HEK293 (cell line): ENCODE results near the gene MYO1E.
A peak's percentile ranks its signal among the peaks of the same experiment; 100 is the strongest.
"Not testable (repeated sequence)": the region's sequence is repeated elsewhere in the genome, so short reads cannot be mapped to it uniquely, and the experiment has no call there.

Experiments
- CTCF ChIA-PET: fragments of 350-600 bp; formaldehyde crosslinking; extraction: SDS; loops from one replicate; lab custom pipeline; 2021; ENCODE audit warnings: antibody characterized with exemption; lab: Yijun Ruan, JAX
- POLR2A ChIA-PET: fragments of 300-600 bp; formaldehyde crosslinking; extraction: SDS; loops from one replicate; lab custom pipeline; 2020; ENCODE audit warnings: antibody characterized with exemption, inconsistent platforms; lab: Yijun Ruan, JAX
- H3K27ac ChIP-seq: fragments of 200-500 bp; sonication (Bioruptor generic); 2 replicates; pipeline ENCODE4 v1.5.1; 2014; ENCODE audit warnings: low read depth, low read length, control low read depth, inconsistent platforms; ENCODE audit errors: extremely low read depth
- H3K36me3 ChIP-seq, 2 experiments: fragments of 200-500 bp in 1 of 2; sonication (Bioruptor generic) in 1 of 2; 1 replicate in 1 of 2; 2 replicates in 1 of 2; pipeline ENCODE4 v1.5.1; 2014 to 2017; ENCODE audit warnings: inconsistent platforms in 2 of 2, low read length in 2 of 2; ENCODE audit not compliant: control insufficient read depth in 2 of 2, insufficient read depth in 1 of 2
- H3K4me1 ChIP-seq: fragments of 200-500 bp; sonication (Bioruptor generic); 2 replicates; pipeline ENCODE4 v1.5.1; 2014; ENCODE audit warnings: mild to moderate bottlenecking, low read length, inconsistent platforms; ENCODE audit not compliant: control insufficient read depth, insufficient read depth
- H3K4me3 ChIP-seq: 2 replicates; pipeline ENCODE4 v1.5.1; 2011; ENCODE audit warnings: low read depth, mild to moderate bottlenecking, control low read depth, low read length, moderate library complexity
- H3K9me3 ChIP-seq: fragments of 200-500 bp; sonication (Bioruptor generic); 2 replicates; pipeline ENCODE4 v1.5.1; 2014; ENCODE audit warnings: low read depth, low read length, inconsistent platforms; ENCODE audit not compliant: control insufficient read depth, insufficient read depth
- EGR2 ChIP-seq: fragments of 450-650 bp; formaldehyde crosslinking; IDR thresholded peaks from 2 replicates; pipeline ENCODE4 v1.5.1; 2016; ENCODE audit warnings: low read depth, missing biosample characterization, missing genetic modification characterization
- HOXC10 ChIP-seq: sonication (generic); formaldehyde crosslinking; IDR thresholded peaks from 2 replicates; pipeline ENCODE4 v1.8.1; 2023; ENCODE audit warnings: mild to moderate bottlenecking, missing genetic modification reagents
- KLF1 ChIP-seq: fragments of 450-650 bp; formaldehyde crosslinking; IDR thresholded peaks from 2 replicates; pipeline ENCODE4 v1.5.1; 2016; ENCODE audit warnings: missing biosample characterization, missing genetic modification characterization
- MYNN ChIP-seq: fragments of 450-650 bp; formaldehyde crosslinking; IDR thresholded peaks from 2 replicates; pipeline ENCODE4 v1.5.1; 2016; ENCODE audit warnings: missing biosample characterization, missing genetic modification characterization, borderline replicate concordance
- PRDM1 ChIP-seq: fragments of 450-650 bp; formaldehyde crosslinking; IDR thresholded peaks from 2 replicates; pipeline ENCODE4; 2016; ENCODE audit warnings: missing biosample characterization, missing genetic modification characterization
- SCRT1 ChIP-seq: fragments of 450-650 bp; formaldehyde crosslinking; IDR thresholded peaks from 2 replicates; pipeline ENCODE4 v1.5.1; 2016; ENCODE audit warnings: missing biosample characterization, missing genetic modification characterization, borderline replicate concordance
- SP2 ChIP-seq: fragments of 450-650 bp; formaldehyde crosslinking; IDR thresholded peaks from 2 replicates; pipeline ENCODE4 v1.5.1; 2016; ENCODE audit warnings: missing biosample characterization, missing genetic modification characterization
- ZBTB11 ChIP-seq: fragments of 450-650 bp; formaldehyde crosslinking; conservative IDR thresholded peaks from 2 replicates; pipeline ENCODE4 v1.5.1; 2016; ENCODE audit warnings: low read depth, missing biosample characterization, missing genetic modification characterization
- ZBTB20 ChIP-seq: fragments of 450-650 bp; formaldehyde crosslinking; IDR thresholded peaks from 2 replicates; pipeline ENCODE4 v1.5.1; 2016; ENCODE audit warnings: missing biosample characterization, missing genetic modification characterization
- ZNF132 ChIP-seq: fragments of 450-650 bp; formaldehyde crosslinking; IDR thresholded peaks from 2 replicates; pipeline ENCODE4 v1.5.1; 2017; ENCODE audit warnings: missing biosample characterization, missing genetic modification characterization, borderline replicate concordance
- ZNF23 ChIP-seq: fragments of 450-650 bp; formaldehyde crosslinking; IDR thresholded peaks from 2 replicates; pipeline ENCODE4 v1.5.1; 2016; ENCODE audit warnings: missing biosample characterization, missing genetic modification characterization, borderline replicate concordance
- ZNF24 ChIP-seq: fragments of 450-650 bp; formaldehyde crosslinking; IDR thresholded peaks from 2 replicates; pipeline ENCODE4 v1.5.1; 2016; ENCODE audit warnings: missing biosample characterization, missing genetic modification characterization
- ZNF423 ChIP-seq: fragments of 450-650 bp; formaldehyde crosslinking; IDR thresholded peaks from 2 replicates; pipeline ENCODE4 v1.5.1; 2016; ENCODE audit warnings: missing biosample characterization, missing genetic modification characterization
- ZNF558 ChIP-seq: fragments of 450-650 bp; formaldehyde crosslinking; IDR thresholded peaks from 2 replicates; pipeline ENCODE4 v1.5.1; 2016; ENCODE audit warnings: missing biosample characterization, missing genetic modification characterization
- ZNF654 ChIP-seq: fragments of 450-650 bp; formaldehyde crosslinking; IDR thresholded peaks from 2 replicates; pipeline ENCODE4 v1.5.1; 2016; ENCODE audit warnings: low read depth, missing biosample characterization, missing genetic modification characterization
- ZNF664 ChIP-seq: fragments of 450-650 bp; formaldehyde crosslinking; IDR thresholded peaks from 2 replicates; pipeline ENCODE4 v1.5.1; 2016; ENCODE audit warnings: missing biosample characterization, missing genetic modification characterization
- ZNF701 ChIP-seq: fragments of 450-650 bp; formaldehyde crosslinking; IDR thresholded peaks from 2 replicates; pipeline ENCODE4 v1.5.1; 2016; ENCODE audit warnings: missing biosample characterization, missing genetic modification characterization
- ZNF792 ChIP-seq: fragments of 450-650 bp; formaldehyde crosslinking; IDR thresholded peaks from 2 replicates; pipeline ENCODE4 v1.5.1; 2016; ENCODE audit warnings: missing biosample characterization, missing genetic modification characterization
- TF ChIP-seq, protein P1 (sequence below): fragments of 450-650 bp; formaldehyde crosslinking; IDR thresholded peaks from 2 replicates; pipeline ENCODE4 v1.5.1; 2016; ENCODE audit warnings: missing biosample characterization, missing genetic modification characterization
- TF ChIP-seq, protein P2 (sequence below): fragments of 450-650 bp; formaldehyde crosslinking; IDR thresholded peaks from 2 replicates; pipeline ENCODE4 v1.5.1; 2016; ENCODE audit warnings: missing biosample characterization, missing genetic modification characterization

MYO1E gene

DNA sequence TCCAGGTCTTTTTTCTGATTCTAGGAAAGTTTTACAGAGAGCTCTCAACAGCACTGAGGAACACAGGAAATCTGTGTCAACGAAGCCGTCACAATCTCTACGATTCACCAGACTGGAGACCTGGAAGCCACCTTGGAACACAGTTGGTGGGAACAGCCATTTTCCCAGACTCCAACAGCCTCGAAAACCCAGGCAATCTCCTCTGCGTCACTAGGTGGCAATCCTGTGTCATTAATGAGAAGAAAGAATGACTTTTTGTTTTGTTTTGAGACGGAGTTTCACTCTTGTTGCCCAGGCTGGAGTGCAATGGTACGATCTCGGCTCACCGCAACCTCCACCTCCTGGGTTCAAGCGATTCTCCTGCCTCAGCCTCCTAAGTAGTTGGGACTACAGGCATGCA lies 228.1 kb downstream of the MYO1E start:
- peaks cover under 1 to 33% of the 10 kb centered on the region in 2 experiments; a peak in 2 of 3 replicates for H3K36me3 ChIP-seq
- H3K27ac ChIP-seq, H3K4me3 ChIP-seq, POLR2A ChIA-PET, H3K9me3 ChIP-seq, H3K4me1 ChIP-seq: not testable (repeated sequence)
- CTCF ChIA-PET, result interaction anchor here (0.7 kb wide), 1 partner anchor 450 kb away, joined by 3 read pairs; no protein-coding TSS in a partner anchor
- TF ChIP-seq ZNF654, result peak; percentile 38
- TF ChIP-seq, protein P1, sequence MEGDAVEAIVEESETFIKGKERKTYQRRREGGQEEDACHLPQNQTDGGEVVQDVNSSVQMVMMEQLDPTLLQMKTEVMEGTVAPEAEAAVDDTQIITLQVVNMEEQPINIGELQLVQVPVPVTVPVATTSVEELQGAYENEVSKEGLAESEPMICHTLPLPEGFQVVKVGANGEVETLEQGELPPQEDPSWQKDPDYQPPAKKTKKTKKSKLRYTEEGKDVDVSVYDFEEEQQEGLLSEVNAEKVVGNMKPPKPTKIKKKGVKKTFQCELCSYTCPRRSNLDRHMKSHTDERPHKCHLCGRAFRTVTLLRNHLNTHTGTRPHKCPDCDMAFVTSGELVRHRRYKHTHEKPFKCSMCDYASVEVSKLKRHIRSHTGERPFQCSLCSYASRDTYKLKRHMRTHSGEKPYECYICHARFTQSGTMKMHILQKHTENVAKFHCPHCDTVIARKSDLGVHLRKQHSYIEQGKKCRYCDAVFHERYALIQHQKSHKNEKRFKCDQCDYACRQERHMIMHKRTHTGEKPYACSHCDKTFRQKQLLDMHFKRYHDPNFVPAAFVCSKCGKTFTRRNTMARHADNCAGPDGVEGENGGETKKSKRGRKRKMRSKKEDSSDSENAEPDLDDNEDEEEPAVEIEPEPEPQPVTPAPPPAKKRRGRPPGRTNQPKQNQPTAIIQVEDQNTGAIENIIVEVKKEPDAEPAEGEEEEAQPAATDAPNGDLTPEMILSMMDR (tag by site-specific recombination), result 0 out of 2 replicates have a peak, but pooled peaks have one; percentile 10

GRCh38 chr15:59143281-59143680 lies 229.4 kb downstream of the MYO1E start:
- H3K9me3 ChIP-seq, result no peaks in the 10 kb centered on the region
- H3K4me3 ChIP-seq, result no peak overlapping the region
- peaks cover 8 to 43% of the 10 kb centered on the region in 2 experiments; a peak in 2 of 3 replicates for H3K36me3 ChIP-seq
- no peaks in the 10 kb centered on the region for H3K4me1 ChIP-seq
- H3K27ac ChIP-seq, result no peak overlapping the region
- CTCF ChIA-PET, result interaction anchor here (1.1 kb wide), 1 partner anchor 357 kb away, joined by 3 read pairs; no protein-coding TSS in a partner anchor
- no peak for TF ChIP-seq ZNF701
- no peak for TF ChIP-seq ZBTB20 (tag by site-specific recombination)
- no peak for TF ChIP-seq ZBTB11 (tag by site-specific recombination)
- TF ChIP-seq SP2 (tag by site-specific recombination), result no peak
- no peak for TF ChIP-seq SCRT1 (tag by site-specific recombination)
- no peak for TF ChIP-seq ZNF132
- no peak for TF ChIP-seq MYNN
- no peak for TF ChIP-seq ZNF558 (tag by site-specific recombination)
- TF ChIP-seq, all 188 proteins: peak for 0
- POLR2A ChIA-PET, result interaction anchor here (0.7 kb wide), 1 partner anchor 9 kb away, joined by 8 read pairs; no protein-coding TSS in a partner anchor

- H3K4me1 ChIP-seq, result no peaks in the 10 kb centered on the region
- H3K27ac ChIP-seq, result no peak overlapping the region
- TF ChIP-seq ZNF664 (tag by site-specific recombination) (no peak), ZNF23 (tag by site-specific recombination) (no peak), PRDM1 (tag by site-specific recombination) (no peak), HOXC10 (CRISPR knock-in tag) (no peak), KLF1 (tag by site-specific recombination) (peak; percentile 43), ZNF423 (tag by site-specific recombination) (no peak), ZNF24 (tag by site-specific recombination) (no peak), ZNF792 (tag by site-specific recombination) (no peak), EGR2 (tag by site-specific recombination) (peak; percentile 38; the same call in 1 of the 2 replicates)
- TF ChIP-seq, protein P2, sequence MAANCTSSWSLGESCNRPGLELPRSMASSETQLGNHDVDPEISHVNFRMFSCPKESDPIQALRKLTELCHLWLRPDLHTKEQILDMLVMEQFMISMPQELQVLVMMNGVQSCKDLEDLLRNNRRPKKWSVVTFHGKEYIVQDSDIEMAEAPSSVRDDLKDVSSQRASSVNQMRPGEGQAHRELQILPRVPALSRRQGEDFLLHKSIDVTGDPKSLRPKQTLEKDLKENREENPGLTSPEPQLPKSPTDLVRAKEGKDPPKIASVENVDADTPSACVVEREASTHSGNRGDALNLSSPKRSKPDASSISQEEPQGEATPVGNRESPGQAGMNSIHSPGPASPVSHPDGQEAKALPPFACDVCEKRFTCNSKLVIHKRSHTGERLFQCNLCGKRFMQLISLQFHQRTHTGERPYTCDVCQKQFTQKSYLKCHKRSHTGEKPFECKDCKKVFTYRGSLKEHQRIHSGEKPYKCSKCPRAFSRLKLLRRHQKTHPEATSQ, result no peak
- ChIA-PET CTCF (interaction anchor here (0.5 to 0.6 kb wide), 2 partner anchors 21 to 358 kb away, joined by 3 to 6 read pairs; no protein-coding TSS in a partner anchor), POLR2A (no interaction called here)
- peaks cover 8 to 57% of the 10 kb centered on the region in 2 experiments; a peak in 2 of 3 replicates for H3K36me3 ChIP-seq
- H3K4me3 ChIP-seq, result no peak overlapping the region
- H3K9me3 ChIP-seq, result no peaks in the 10 kb centered on the region
Measured at GRCh38 chr15:59140422-59141226, 232.0 kb downstream of the MYO1E start.
